Right forelimb (tissue), 1 donor: Measurements from ENCODE around the gene ABCA7.

Experiments
- DNase-seq: peaks from one replicate; pipeline ENCODE4 v3.0.0-alpha.2; 2018

The ABCA7 gene

GRCh38 chr19:1039646-1040475, at the start of gene ABCA7:
Gene ABCA7 (plus strand): TSS chr19:1040107. CDS start chr19:1041362, 1,255 bp downstream.
- peak; percentile 95 for DNase-seq

GRCh38 chr19:990119-990571, 49.8 kb upstream of the ABCA7 start:
- DNase-seq: no peak

DNA sequence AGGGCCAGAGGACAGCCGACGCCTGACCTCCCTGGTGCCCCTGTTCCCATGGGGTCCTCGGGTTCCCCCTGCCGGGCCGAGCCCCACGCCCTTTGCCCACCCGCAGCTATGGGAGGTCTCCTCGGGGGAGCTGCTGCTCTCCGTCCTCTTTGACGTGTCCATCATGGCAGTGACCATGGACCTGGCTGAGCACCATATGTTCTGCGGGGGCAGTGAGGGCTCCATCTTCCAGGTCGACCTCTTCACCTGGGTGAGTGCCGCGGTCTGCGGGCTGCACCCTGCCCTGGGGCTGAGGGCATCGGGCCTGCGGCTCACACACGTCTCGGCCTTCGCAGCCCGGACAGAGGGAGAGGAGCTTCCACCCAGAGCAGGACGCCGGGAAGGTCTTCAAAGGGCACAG, 49.2 kb upstream of the ABCA7 start:
- no peak for DNase-seq

- no peak for DNase-seq
Measured at GRCh38 chr19:991174-991931, 48.6 kb upstream of the ABCA7 start.

GRCh38 chr19:991932-992669, 47.8 kb upstream of the ABCA7 start:
- DNase-seq: no peak

- DNase-seq: no peak
Measured at GRCh38 chr19:992670-993055, 47.2 kb upstream of the ABCA7 start.

DNA sequence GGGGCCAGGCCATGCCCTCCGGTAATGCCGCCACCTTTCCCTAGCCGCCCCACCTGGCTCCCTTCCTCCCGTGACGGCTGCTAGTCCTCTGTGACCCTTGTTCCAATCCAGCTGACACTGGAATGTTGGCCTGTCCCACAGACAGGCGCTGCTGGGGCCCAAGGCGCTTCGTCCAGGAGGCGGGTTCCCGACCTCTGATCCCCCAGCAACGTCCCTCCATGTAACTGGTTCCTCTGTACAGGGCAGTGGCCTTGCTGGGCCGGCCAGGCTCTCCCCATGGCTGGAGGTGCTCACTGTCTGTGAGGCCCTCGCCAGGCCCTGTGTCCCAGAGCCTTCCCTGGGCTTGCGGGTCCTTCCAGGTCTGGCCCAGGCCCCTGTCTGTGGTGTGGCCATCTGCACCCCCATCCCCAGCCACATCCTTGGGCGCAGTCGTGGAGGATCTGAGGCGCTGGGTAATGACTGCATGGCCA, 46.5 kb upstream of the ABCA7 start:
- DNase-seq: no peak

DNA sequence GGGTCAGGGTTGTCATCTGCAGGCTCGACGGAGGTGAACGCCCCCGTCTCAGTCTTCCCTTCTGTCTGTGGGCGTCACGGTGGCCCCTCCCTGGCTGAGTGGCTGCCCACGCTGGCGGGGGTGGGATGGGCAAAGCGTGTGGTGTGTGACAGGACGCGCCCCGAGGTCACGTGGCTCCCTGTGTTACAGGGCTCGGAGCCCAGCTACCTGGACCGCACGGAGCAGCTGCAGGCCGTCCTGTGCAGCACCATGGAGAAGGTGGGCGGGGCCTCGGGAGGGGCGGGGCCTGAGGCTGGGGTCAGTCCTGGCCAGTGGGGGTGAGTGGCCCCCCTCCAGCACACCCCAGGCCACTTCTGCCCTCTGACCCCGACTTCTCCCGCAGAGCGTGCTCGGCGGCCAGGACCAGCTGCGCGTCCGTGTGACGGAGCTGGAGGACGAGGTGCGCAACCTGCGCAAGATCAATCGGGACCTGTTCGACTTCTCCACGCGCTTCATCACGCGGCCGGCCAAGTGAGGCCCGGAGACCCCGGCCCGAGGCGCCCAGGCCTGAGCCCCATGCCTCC, 46.0 kb upstream of the ABCA7 start:
- DNase-seq: no peak

DNA sequence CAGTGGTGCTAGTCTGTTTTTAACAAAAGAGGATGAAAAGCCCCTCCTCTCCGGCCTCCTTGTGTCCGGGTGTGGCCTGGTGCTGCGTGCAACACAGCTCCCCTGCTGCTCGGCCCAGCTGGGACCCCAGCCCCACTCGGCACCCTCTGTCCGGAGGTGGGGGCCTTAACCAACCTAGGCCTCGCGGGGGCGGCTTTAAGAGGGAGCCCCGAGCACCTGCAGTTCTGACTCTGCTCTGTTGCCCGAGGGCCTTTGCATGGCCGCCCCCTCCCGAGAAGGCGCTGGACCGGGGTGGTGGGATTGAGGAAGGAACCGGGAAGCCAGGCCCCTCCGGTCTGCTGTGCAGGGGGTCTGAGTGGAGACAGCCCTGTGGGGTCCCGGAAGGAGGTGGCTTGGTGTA, 45.4 kb upstream of the ABCA7 start:
- DNase-seq: no peak

DNA sequence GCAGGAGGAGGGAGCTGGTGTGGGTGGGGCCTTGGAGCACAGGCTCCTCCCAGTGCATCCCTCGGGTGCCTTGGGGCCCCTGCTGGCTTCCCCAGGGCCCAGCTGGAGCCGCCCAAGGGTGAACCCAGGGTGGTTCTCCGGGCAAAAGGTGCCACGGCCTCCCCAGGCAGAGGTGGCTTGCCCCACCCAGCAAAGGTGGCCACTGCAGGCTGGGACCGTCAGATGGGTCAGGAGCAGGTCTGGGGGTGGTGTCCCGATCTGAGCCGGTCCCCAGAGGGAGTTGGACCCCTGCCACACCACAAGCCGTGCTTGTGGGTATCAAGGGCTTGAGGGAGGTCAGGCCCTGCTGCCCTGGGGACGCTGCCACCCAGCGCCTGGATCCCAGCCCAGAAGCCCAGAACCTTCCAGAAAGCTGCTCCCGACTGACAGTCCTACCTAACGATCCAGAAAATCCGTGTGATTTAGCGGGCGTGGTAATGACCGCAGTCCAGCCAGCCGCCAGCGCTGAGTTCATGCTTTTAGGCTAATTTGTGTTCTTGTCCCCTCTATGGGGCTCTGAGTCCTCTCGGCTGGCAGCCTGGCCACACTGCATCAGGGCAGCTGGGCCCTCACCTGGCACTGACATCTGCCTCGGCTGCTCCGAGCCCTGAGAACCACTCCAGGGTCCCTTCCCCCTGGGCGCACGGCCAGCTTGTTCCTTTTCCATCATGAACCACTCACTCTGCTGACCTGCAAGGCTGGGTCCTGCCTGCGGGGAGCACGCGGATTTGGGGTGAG, 44.7 kb upstream of the ABCA7 start:
- DNase-seq: no peak

DNA sequence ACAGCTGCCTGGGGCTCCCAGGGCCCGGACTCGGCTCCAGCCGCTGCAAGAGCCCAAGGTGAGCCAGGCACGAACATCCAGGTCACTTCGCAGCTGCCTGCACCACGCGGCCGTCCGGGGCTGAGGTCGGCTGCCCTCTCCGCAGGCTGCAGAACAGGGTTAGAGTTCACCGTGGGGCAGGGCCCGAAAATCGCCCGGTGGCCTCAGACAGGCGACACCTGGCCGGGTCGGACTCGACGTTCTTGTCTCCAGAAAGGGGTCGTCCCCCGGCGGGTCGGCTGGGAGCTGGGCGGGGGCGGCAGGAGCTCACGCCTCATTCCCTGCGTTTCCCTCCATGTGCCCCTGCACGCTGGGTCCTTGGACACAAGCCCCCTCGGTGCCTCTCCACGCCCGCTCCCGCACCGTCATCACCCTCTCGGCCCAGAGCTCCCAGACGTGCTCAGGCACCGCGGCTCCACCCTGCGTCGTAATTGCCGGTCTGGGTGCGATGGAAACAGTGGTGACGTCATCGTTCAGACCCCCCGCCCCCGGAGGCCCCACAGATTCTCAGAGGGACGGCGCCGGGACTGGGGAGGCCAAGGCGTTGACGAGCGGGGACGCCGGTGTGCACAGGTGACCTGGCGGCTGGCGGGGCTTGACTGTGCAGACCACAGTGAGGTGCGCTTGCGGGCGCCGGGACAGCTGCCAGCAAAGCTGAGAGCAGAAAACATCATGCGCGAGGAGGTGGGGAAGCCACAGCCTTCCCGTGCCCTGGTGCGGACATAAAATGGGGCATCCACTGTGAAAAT, 43.7 kb upstream of the ABCA7 start:
- no peak for DNase-seq

GRCh38 chr19:998064-998463, 41.8 kb upstream of the ABCA7 start:
- DNase-seq: no peak

GRCh38 chr19:999379-999719, 40.6 kb upstream of the ABCA7 start:
- no peak for DNase-seq

DNA sequence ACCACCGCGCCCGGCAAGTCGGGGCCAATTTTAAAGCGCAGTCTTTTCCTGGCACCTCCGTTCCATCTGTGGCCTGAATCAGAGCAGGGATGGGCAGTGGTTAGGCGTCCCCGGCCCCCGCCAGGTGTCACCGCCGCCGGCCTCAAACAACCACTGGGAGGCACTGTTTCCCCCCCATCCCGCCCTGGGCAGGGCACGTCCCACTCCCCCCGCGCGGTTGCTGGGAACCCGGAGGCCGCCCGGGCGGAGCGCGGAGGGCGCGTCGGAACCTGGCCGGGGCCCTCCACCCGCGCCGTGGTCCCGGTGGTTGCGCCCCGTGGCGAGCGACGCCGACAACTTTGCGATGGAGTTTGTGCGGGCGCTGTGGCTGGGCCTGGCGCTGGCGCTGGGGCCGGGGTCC, 39.8 kb upstream of the ABCA7 start, which contains the start of gene GRIN3B:
TSS of gene GRIN3B (plus strand) at position 325 of the 400 bp plus-strand sequence. CDS start at position 344, 19 bp downstream.
- no peak for DNase-seq

- DNase-seq: no peak
Measured at GRCh38 chr19:1000591-1001537, 39.0 kb upstream of the ABCA7 start.

DNA sequence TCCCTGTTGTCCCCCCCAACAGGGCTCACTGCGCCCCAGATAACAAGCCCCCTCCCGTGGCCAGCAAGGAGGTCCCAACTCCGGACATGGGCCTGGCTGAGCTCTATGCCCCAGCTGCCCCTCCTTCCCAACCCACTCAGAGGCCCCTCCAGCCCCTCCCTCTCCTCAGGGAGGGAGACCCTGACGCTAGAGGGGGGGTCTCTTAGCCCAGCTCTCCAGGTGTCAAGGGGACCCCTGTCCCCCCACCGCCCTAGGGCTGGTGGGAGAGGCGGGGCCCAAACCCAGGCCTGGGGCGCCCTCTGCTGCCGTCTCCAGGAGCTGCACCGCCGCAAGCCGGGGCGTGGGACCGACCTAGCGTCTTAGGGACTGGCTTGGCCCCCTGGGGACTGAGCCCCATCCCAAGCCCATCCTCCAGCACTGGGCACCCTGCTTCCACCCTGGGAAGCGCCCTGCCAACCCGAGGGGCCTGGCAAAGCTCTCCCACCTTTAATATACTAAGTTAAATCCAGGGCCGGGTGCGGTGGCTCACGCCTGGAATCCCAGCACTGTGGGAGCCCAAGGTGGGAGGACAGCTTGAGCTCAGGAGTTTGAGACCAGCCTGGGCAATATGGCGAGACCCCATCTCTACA, 38.3 kb upstream of the ABCA7 start:
- no peak for DNase-seq

DNA sequence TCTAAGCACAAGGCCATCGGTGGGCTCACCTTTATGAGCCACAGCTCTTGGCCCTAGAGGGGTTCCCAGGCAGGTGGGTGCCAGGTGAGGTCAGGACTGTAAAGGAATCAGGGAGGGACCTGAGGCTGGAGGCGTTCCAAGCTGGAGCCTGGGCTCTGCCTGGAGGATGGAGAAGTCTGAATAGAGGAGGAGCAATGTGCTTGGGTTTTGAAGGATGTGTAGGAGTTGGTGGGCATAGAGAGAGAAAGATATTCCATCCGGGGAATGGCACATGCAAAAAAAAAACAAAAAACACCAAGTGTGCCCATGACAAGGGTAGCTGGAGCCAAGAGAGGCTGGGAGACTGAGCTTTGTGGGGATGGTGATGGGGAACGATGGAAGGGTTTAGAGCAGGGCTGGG, 37.3 kb upstream of the ABCA7 start:
- DNase-seq: no peak

GRCh38 chr19:1003283-1003682, 36.6 kb upstream of the ABCA7 start:
- no peak for DNase-seq

- DNase-seq: no peak
Measured at GRCh38 chr19:1004204-1004802, 35.6 kb upstream of the ABCA7 start.
